ENCODE data around the gene CYB561.

CYB561 gene

DNA sequence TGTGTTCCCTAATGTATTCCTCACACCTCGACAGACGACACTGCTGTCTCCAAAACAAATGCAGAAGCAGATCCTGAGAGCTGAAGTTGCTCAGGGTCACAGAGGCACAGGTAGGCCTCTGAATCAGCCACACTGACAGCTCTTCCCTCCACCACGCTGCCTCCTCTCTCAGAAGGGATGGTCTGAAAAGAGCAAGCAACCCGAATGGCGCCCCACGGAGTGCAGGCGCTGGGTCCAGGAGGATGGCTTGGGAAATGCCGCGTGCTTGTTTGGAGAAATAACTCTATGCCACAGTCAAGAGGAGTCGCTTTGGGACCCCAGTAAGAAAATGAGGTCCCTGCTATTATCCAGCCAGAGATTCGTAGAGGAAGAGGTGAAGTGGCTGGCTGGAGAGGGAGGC is 15.9 kb downstream of the CYB561 start:
- DNase-seq (ENCODE audit: insufficient read length, low spot score) (no peak), FAIRE-seq (no peak)
- TF ChIP-seq SPI1 (IDR thresholded peaks at IDR 0.05; ENCODE audit: low read depth, low read length) = no peak
- TF ChIP-seq POLR2A (IDR thresholded peaks at IDR 0.05; ENCODE audit: low read depth, low read length) = no peak
- no peak for TF ChIP-seq POU2F2 (IDR thresholded peaks at IDR 0.05; ENCODE audit: low read depth, low read length)
- TF ChIP-seq POLR2AphosphoS5 (IDR thresholded peaks at IDR 0.05; ENCODE audit: low read depth, low read length) = no peak
- TF ChIP-seq PAX5 (IDR thresholded peaks at IDR 0.05; ENCODE audit: insufficient read depth, low read length, severe bottlenecking) = no peak
- TF ChIP-seq TAF1 (IDR thresholded peaks at IDR 0.05; ENCODE audit: low read depth, low read length) = no peak

GRCh38 chr17:63429766-63430165 is 16.3 kb downstream of the CYB561 start:
- TF ChIP-seq SPI1 (IDR thresholded peaks at IDR 0.05; ENCODE audit: low read depth, low read length) = no peak
- no peak for TF ChIP-seq POLR2A (IDR thresholded peaks at IDR 0.05; ENCODE audit: low read depth, low read length)
- TF ChIP-seq PAX5 (IDR thresholded peaks at IDR 0.05; ENCODE audit: insufficient read depth, low read length, severe bottlenecking) = no peak
- TF ChIP-seq TAF1 (IDR thresholded peaks at IDR 0.05; ENCODE audit: low read depth, low read length) = no peak
- no peak for TF ChIP-seq POLR2AphosphoS5 (IDR thresholded peaks at IDR 0.05; ENCODE audit: low read depth, low read length)
- no peak for TF ChIP-seq POU2F2 (IDR thresholded peaks at IDR 0.05; ENCODE audit: low read depth, low read length)
- FAIRE-seq (no peak), DNase-seq (ENCODE audit: insufficient read length, low spot score) (no peak)

DNA sequence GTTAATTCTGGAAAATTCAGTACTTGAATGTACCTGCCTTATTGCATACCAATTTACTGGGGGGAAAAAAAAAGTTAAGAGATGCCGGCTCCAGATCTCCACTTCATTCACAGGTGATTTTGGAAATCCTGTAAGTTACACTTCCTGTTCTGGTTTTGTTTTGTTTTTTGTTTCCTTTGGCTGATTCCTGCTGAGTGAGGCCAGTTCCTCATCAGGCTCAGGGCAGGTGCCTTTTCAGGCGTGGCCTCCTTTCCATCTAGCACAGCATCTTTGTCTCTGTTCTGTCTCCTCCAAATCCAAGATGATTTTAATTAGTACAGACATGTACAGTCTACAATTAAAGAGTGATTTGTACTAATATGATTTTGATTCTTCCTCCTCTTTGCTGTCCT is 19.2 kb downstream of the CYB561 start:
- DNase-seq (ENCODE audit: insufficient read length, low spot score) = no peak
- TF ChIP-seq POLR2AphosphoS5 (IDR thresholded peaks at IDR 0.05; ENCODE audit: low read depth, low read length) (no peak), POLR2A (IDR thresholded peaks at IDR 0.05; ENCODE audit: low read depth, low read length) (no peak), PAX5 (IDR thresholded peaks at IDR 0.05; ENCODE audit: insufficient read depth, low read length, severe bottlenecking) (no peak), SPI1 (IDR thresholded peaks at IDR 0.05; ENCODE audit: low read depth, low read length) (no peak), TAF1 (IDR thresholded peaks at IDR 0.05; ENCODE audit: low read depth, low read length) (no peak), POU2F2 (IDR thresholded peaks at IDR 0.05; ENCODE audit: low read depth, low read length) (no peak)
- FAIRE-seq = no peak

- FAIRE-seq (no peak), DNase-seq (ENCODE audit: insufficient read length, low spot score) (no peak)
- TF ChIP-seq POLR2AphosphoS5 (IDR thresholded peaks at IDR 0.05; ENCODE audit: low read depth, low read length) (no peak), POU2F2 (IDR thresholded peaks at IDR 0.05; ENCODE audit: low read depth, low read length) (no peak), PAX5 (IDR thresholded peaks at IDR 0.05; ENCODE audit: insufficient read depth, low read length, severe bottlenecking) (no peak), SPI1 (IDR thresholded peaks at IDR 0.05; ENCODE audit: low read depth, low read length) (no peak), TAF1 (IDR thresholded peaks at IDR 0.05; ENCODE audit: low read depth, low read length) (no peak), POLR2A (IDR thresholded peaks at IDR 0.05; ENCODE audit: low read depth, low read length) (no peak)
Measured at GRCh38 chr17:63426041-63426916, 19.8 kb downstream of the CYB561 start.

- DNase-seq (ENCODE audit: insufficient read length, low spot score) = peak; percentile 63
- peak; percentile 92 for FAIRE-seq
Measured at GRCh38 chr17:63425483-63425882, 20.6 kb downstream of the CYB561 start.

DNA sequence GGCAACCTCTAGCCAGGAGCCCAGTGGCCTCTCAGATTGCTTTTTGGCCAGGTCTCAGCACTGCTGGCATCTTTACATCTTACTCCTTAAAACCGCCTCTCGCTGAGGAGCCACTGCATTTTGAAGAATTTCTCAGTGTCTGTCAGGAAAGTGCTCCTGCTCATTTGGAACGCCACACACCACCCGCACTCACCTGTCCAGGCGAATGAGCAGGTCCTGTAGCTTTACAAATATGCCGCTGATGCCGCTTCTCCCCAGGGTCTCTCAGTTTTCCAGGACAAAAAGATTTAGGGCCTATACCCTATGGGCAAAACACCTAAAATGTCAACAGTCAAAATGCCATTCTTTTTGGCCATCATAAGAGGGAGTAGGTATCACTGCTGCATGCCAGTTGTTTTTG is 22.1 kb downstream of the CYB561 start:
- TF ChIP-seq SPI1 (IDR thresholded peaks at IDR 0.05; ENCODE audit: low read depth, low read length) (no peak), POLR2AphosphoS5 (IDR thresholded peaks at IDR 0.05; ENCODE audit: low read depth, low read length) (no peak), POU2F2 (IDR thresholded peaks at IDR 0.05; ENCODE audit: low read depth, low read length) (no peak), POLR2A (IDR thresholded peaks at IDR 0.05; ENCODE audit: low read depth, low read length) (no peak), TAF1 (IDR thresholded peaks at IDR 0.05; ENCODE audit: low read depth, low read length) (no peak), PAX5 (IDR thresholded peaks at IDR 0.05; ENCODE audit: insufficient read depth, low read length, severe bottlenecking) (no peak)
- no peak for FAIRE-seq
- DNase-seq (ENCODE audit: insufficient read length, low spot score) = no peak

More at GRCh38 chr17:63425483-63425882, 20.6 kb downstream of the CYB561 start:
- no peak for TF ChIP-seq POLR2AphosphoS5 (IDR thresholded peaks at IDR 0.05; ENCODE audit: low read depth, low read length)
- no peak for TF ChIP-seq POLR2A (IDR thresholded peaks at IDR 0.05; ENCODE audit: low read depth, low read length)
- no peak for TF ChIP-seq PAX5 (IDR thresholded peaks at IDR 0.05; ENCODE audit: insufficient read depth, low read length, severe bottlenecking)
- TF ChIP-seq POU2F2 (IDR thresholded peaks at IDR 0.05; ENCODE audit: low read depth, low read length) = no peak
- no peak for TF ChIP-seq TAF1 (IDR thresholded peaks at IDR 0.05; ENCODE audit: low read depth, low read length)
- TF ChIP-seq SPI1 (IDR thresholded peaks at IDR 0.05; ENCODE audit: low read depth, low read length) = no peak

GRCh38 chr17:63423251-63423950 is 22.7 kb downstream of the CYB561 start:
- no peak for TF ChIP-seq POLR2A (IDR thresholded peaks at IDR 0.05; ENCODE audit: low read depth, low read length)
- TF ChIP-seq POU2F2 (IDR thresholded peaks at IDR 0.05; ENCODE audit: low read depth, low read length) = no peak
- TF ChIP-seq PAX5 (IDR thresholded peaks at IDR 0.05; ENCODE audit: insufficient read depth, low read length, severe bottlenecking) = no peak
- TF ChIP-seq POLR2AphosphoS5 (IDR thresholded peaks at IDR 0.05; ENCODE audit: low read depth, low read length) = no peak
- no peak for TF ChIP-seq TAF1 (IDR thresholded peaks at IDR 0.05; ENCODE audit: low read depth, low read length)
- no peak for TF ChIP-seq SPI1 (IDR thresholded peaks at IDR 0.05; ENCODE audit: low read depth, low read length)
- FAIRE-seq = no peak
- no peak for DNase-seq (ENCODE audit: insufficient read length, low spot score)

- no peak for DNase-seq (ENCODE audit: insufficient read length, low spot score)
- TF ChIP-seq POU2F2 (IDR thresholded peaks at IDR 0.05; ENCODE audit: low read depth, low read length) (no peak), SPI1 (IDR thresholded peaks at IDR 0.05; ENCODE audit: low read depth, low read length) (no peak), POLR2AphosphoS5 (IDR thresholded peaks at IDR 0.05; ENCODE audit: low read depth, low read length) (no peak), PAX5 (IDR thresholded peaks at IDR 0.05; ENCODE audit: insufficient read depth, low read length, severe bottlenecking) (no peak), POLR2A (IDR thresholded peaks at IDR 0.05; ENCODE audit: low read depth, low read length) (no peak), TAF1 (IDR thresholded peaks at IDR 0.05; ENCODE audit: low read depth, low read length) (no peak)
- FAIRE-seq = no peak
Measured at GRCh38 chr17:63421681-63422645, 24.1 kb downstream of the CYB561 start.
